HepG2 (cell line): ENCODE measurements around the gene DNAJC4. TPM values are rescaled to one million over a fixed set of nuclear protein-coding genes. Genes with fewer than 3 reads are reported as not detected.

Experiments
- ADNP ChIP-seq: sonication (generic); formaldehyde crosslinking; IDR thresholded peaks from 2 replicates; pipeline ENCODE4 v1.4.0; 2020; ENCODE audit warnings: missing genetic modification reagents
- ARNTL ChIP-seq: sonication (generic); formaldehyde crosslinking; IDR thresholded peaks from 2 replicates; pipeline ENCODE4 v1.4.0; 2020; ENCODE audit warnings: mild to moderate bottlenecking, missing genetic modification reagents
- HMG20A ChIP-seq: IDR thresholded peaks from 2 replicates; pipeline ENCODE4 v1.6.1; 2016; ENCODE audit warnings: borderline replicate concordance
- KMT2A ChIP-seq: sonication (generic); formaldehyde crosslinking; IDR thresholded peaks from 2 replicates; pipeline ENCODE4 v1.4.0; 2020; ENCODE audit warnings: missing genetic modification reagents
- TGIF2 ChIP-seq: IDR thresholded peaks from 2 replicates; pipeline ENCODE4 v1.6.1; 2016; ENCODE audit warnings: control low read depth, missing compliant biosample characterization
- THYN1 ChIP-seq: sonication (generic); formaldehyde crosslinking; IDR thresholded peaks from 2 replicates; pipeline ENCODE4 v1.8.1; 2023; ENCODE audit warnings: low read depth, mild to moderate bottlenecking, moderate library complexity, missing genetic modification reagents, borderline replicate concordance
- ZNF296 ChIP-seq: sonication (generic); formaldehyde crosslinking; conservative IDR thresholded peaks from 2 replicates; pipeline ENCODE4 v1.5.0; 2020; ENCODE audit warnings: mild to moderate bottlenecking, missing genetic modification reagents
- ZNF432 ChIP-seq: sonication (generic); formaldehyde crosslinking; IDR thresholded peaks from 2 replicates; pipeline ENCODE4 v1.5.0; 2020; ENCODE audit warnings: missing genetic modification reagents, mild to moderate bottlenecking, borderline replicate concordance
- ZNF850 ChIP-seq: sonication (generic); formaldehyde crosslinking; conservative IDR thresholded peaks from 2 replicates; pipeline ENCODE4 v1.9.0; 2021; ENCODE audit warnings: mild to moderate bottlenecking, missing genetic modification reagents
- ZNF878 ChIP-seq: sonication (generic); formaldehyde crosslinking; IDR thresholded peaks from 2 replicates; pipeline ENCODE4 v1.8.1; 2023; ENCODE audit warnings: mild to moderate bottlenecking, missing genetic modification reagents, moderate library complexity
- polyA plus RNA-seq, 8 experiments: library from polyadenylated mRNA; depleted of rRNA in 3 of 8; stranded (reverse) in 7 of 8; unstranded in 1 of 8; fragments of >200 nt; fragmentation: Illumina TruSeq in 4 of 8; extraction: Trizol in 4 of 8; gene quantifications; 2 replicates each; pipeline versions ENCODE4 v1.2.1 to v1.2.3, GENCODE V29; 2011 to 2016; ENCODE audit warnings: low read depth in 4 of 8, missing spikeins in 1 of 8, mixed read lengths in 1 of 8; ENCODE audit not compliant: insufficient read depth in 1 of 8
- total RNA-seq, 5 experiments: library from RNA; depleted of rRNA; stranded (reverse); fragments of >200 nt; fragmentation: Illumina TruSeq; extraction: Trizol; gene quantifications; 2 replicates each; pipeline ENCODE4 v1.2.3, GENCODE V29; 2016; ENCODE audit warnings: low read depth in 1 of 5
- TF ChIP-seq, protein P1 (sequence below): sonication (generic); formaldehyde crosslinking; IDR thresholded peaks from 2 replicates; pipeline ENCODE4 v1.5.1; 2020; ENCODE audit warnings: mild to moderate bottlenecking, missing genetic modification reagents, moderate library complexity
- TF ChIP-seq, protein P2 (sequence below): sonication (generic); formaldehyde crosslinking; IDR thresholded peaks from 2 replicates; pipeline ENCODE4 v1.8.1; 2023; ENCODE audit warnings: mild to moderate bottlenecking, missing genetic modification reagents
- TF ChIP-seq, protein P3 (sequence below): sonication (generic); formaldehyde crosslinking; IDR thresholded peaks from 2 replicates; pipeline ENCODE4 v1.4.0; 2020; ENCODE audit warnings: missing genetic modification reagents

The DNAJC4 gene
- total and polyA plus RNA-seq, 2 of the 13 experiments (the other 11 are each of a cell fraction or from before 2014, with no cell fraction given) = 10.3 to 60.8 TPM

DNA sequence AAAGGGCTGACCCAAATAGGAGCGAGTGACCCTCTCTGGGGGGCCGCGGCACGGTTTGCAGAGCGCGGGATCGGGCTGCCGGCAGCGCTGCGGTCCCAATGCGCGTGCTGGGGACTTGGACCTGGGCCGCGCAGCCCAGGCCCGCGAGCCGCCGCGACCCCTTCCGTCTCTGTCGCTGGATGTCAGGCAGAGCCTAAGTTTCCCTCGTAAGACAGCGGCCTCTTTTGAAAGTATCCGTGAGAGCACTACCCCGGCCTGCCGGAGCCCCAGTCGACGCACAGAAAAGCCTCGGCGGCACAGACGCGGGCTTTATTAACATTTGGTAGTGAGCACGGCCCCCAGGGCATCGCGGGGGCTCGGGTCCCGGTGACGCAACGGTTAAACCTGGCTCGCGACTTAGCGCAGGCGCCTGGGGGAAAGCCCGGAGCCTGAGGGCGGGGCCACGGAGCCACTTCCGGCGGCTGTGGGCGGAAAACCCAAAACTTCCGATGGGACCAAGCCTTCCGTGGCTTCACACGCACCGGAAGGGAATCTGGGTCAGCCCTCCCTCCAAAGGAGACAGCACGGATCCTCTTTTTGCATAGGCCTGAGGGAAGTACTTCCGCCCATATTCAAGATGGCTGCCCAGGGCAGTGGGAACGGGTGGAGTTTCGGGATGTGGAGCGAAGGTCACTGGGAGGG is 39.3 kb downstream of the DNAJC4 start (continued):
- peak; percentile 56; the same call in 1 of the 2 replicates for TF ChIP-seq KMT2A
- TF ChIP-seq TGIF2 (CRISPR knock-in tag) = no peak; the same call in 1 of the 2 replicates
- TF ChIP-seq, protein P1, sequence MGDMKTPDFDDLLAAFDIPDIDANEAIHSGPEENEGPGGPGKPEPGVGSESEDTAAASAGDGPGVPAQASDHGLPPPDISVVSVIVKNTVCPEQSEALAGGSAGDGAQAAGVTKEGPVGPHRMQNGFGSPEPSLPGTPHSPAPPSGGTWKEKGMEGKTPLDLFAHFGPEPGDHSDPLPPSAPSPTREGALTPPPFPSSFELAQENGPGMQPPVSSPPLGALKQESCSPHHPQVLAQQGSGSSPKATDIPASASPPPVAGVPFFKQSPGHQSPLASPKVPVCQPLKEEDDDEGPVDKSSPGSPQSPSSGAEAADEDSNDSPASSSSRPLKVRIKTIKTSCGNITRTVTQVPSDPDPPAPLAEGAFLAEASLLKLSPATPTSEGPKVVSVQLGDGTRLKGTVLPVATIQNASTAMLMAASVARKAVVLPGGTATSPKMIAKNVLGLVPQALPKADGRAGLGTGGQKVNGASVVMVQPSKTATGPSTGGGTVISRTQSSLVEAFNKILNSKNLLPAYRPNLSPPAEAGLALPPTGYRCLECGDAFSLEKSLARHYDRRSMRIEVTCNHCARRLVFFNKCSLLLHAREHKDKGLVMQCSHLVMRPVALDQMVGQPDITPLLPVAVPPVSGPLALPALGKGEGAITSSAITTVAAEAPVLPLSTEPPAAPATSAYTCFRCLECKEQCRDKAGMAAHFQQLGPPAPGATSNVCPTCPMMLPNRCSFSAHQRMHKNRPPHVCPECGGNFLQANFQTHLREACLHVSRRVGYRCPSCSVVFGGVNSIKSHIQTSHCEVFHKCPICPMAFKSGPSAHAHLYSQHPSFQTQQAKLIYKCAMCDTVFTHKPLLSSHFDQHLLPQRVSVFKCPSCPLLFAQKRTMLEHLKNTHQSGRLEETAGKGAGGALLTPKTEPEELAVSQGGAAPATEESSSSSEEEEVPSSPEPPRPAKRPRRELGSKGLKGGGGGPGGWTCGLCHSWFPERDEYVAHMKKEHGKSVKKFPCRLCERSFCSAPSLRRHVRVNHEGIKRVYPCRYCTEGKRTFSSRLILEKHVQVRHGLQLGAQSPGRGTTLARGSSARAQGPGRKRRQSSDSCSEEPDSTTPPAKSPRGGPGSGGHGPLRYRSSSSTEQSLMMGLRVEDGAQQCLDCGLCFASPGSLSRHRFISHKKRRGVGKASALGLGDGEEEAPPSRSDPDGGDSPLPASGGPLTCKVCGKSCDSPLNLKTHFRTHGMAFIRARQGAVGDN = peak; percentile 73
- TF ChIP-seq ZNF850 (CRISPR knock-in tag) = no peak
- TF ChIP-seq ZNF878 (CRISPR knock-in tag) = no peak
- TF ChIP-seq ADNP = no peak
- TF ChIP-seq, protein P2, sequence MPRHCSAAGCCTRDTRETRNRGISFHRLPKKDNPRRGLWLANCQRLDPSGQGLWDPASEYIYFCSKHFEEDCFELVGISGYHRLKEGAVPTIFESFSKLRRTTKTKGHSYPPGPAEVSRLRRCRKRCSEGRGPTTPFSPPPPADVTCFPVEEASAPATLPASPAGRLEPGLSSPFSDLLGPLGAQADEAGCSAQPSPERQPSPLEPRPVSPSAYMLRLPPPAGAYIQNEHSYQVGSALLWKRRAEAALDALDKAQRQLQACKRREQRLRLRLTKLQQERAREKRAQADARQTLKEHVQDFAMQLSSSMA = peak; percentile 95
- no peak for TF ChIP-seq HMG20A (CRISPR knock-in tag)
- TF ChIP-seq, protein P3, sequence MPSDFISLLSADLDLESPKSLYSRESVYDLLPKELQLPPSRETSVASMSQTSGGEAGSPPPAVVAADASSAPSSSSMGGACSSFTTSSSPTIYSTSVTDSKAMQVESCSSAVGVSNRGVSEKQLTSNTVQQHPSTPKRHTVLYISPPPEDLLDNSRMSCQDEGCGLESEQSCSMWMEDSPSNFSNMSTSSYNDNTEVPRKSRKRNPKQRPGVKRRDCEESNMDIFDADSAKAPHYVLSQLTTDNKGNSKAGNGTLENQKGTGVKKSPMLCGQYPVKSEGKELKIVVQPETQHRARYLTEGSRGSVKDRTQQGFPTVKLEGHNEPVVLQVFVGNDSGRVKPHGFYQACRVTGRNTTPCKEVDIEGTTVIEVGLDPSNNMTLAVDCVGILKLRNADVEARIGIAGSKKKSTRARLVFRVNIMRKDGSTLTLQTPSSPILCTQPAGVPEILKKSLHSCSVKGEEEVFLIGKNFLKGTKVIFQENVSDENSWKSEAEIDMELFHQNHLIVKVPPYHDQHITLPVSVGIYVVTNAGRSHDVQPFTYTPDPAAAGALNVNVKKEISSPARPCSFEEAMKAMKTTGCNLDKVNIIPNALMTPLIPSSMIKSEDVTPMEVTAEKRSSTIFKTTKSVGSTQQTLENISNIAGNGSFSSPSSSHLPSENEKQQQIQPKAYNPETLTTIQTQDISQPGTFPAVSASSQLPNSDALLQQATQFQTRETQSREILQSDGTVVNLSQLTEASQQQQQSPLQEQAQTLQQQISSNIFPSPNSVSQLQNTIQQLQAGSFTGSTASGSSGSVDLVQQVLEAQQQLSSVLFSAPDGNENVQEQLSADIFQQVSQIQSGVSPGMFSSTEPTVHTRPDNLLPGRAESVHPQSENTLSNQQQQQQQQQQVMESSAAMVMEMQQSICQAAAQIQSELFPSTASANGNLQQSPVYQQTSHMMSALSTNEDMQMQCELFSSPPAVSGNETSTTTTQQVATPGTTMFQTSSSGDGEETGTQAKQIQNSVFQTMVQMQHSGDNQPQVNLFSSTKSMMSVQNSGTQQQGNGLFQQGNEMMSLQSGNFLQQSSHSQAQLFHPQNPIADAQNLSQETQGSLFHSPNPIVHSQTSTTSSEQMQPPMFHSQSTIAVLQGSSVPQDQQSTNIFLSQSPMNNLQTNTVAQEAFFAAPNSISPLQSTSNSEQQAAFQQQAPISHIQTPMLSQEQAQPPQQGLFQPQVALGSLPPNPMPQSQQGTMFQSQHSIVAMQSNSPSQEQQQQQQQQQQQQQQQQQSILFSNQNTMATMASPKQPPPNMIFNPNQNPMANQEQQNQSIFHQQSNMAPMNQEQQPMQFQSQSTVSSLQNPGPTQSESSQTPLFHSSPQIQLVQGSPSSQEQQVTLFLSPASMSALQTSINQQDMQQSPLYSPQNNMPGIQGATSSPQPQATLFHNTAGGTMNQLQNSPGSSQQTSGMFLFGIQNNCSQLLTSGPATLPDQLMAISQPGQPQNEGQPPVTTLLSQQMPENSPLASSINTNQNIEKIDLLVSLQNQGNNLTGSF (CRISPR knock-in tag) = no peak
- TF ChIP-seq THYN1 (CRISPR knock-in tag) = no peak
- TF ChIP-seq ARNTL (CRISPR knock-in tag) = no peak
- TF ChIP-seq ZNF432 = no peak
- TF ChIP-seq ZNF296 (CRISPR knock-in tag) = no peak
